Upper lobe of left lung (tissue), 4 donors: ENCODE results near the gene NAB2.
"Not testable (repeated sequence)": the region's sequence is repeated elsewhere in the genome, so short reads cannot be mapped to it uniquely, and the experiment has no call there.

ENCODE experiments used
- EP300 ChIP-seq, 4 donors: sonication (generic); formaldehyde crosslinking; IDR thresholded peaks; one replicate each; pipeline ENCODE4 v1.5.1; 2017; ENCODE audit warnings: antibody characterized with exemption in 4 of 4, control low read depth in 2 of 4
- POLR2A ChIP-seq, 4 donors: fragments of 450-650 bp; IDR thresholded peaks; one replicate each; pipeline ENCODE4 v1.5.1; 2016 to 2017; ENCODE audit warnings: antibody characterized with exemption in 4 of 4, mild to moderate bottlenecking in 2 of 4
- POLR2AphosphoS5 ChIP-seq, 2 donors: sonication (generic); formaldehyde crosslinking; IDR thresholded peaks; one replicate each; pipeline ENCODE4 v1.5.1; 2017; ENCODE audit warnings: antibody characterized with exemption in 2 of 2
- TF ChIP-seq, protein P1 (sequence below), 6 experiments: fragments of 450-650 bp in 4 of 6; fragments of 200-600 bp in 2 of 6; sonication (generic) in 2 of 6; IDR thresholded peaks; one replicate each; pipeline ENCODE4 v1.5.1; 2016 to 2019; ENCODE audit warnings: antibody characterized with exemption in 6 of 6

DNA sequence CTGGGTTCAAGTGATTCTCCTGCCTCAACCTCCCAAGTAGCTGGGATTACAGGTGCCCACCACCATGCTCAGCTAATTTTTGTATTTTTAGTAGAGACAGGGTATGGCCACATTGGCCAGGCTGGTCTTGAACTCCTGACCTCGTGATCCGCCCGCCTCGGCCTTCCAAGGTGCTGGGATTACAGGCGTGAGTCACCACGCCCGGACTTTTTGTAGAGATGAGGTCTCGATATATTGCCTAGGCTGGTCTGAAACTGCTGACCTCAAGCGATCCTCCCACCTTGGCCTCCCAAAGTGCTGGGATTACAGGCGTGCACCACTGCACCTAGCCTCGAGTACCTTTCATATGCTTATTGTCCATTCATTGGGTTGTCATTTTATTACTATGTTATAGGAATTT, 31.8 kb downstream of the NAB2 start:
- TF ChIP-seq, protein P1, sequence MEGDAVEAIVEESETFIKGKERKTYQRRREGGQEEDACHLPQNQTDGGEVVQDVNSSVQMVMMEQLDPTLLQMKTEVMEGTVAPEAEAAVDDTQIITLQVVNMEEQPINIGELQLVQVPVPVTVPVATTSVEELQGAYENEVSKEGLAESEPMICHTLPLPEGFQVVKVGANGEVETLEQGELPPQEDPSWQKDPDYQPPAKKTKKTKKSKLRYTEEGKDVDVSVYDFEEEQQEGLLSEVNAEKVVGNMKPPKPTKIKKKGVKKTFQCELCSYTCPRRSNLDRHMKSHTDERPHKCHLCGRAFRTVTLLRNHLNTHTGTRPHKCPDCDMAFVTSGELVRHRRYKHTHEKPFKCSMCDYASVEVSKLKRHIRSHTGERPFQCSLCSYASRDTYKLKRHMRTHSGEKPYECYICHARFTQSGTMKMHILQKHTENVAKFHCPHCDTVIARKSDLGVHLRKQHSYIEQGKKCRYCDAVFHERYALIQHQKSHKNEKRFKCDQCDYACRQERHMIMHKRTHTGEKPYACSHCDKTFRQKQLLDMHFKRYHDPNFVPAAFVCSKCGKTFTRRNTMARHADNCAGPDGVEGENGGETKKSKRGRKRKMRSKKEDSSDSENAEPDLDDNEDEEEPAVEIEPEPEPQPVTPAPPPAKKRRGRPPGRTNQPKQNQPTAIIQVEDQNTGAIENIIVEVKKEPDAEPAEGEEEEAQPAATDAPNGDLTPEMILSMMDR (IDR thresholded peaks at IDR 0.05) = not testable (repeated sequence)
- TF ChIP-seq EP300, POLR2AphosphoS5, POLR2A (IDR thresholded peaks at IDR 0.05): not testable (repeated sequence)
